GM18868 (cell line): ENCODE measurements around the gene RPL39L.

Experiments used
- ATAC-seq: cut with Tn5 transposase; IDR thresholded peaks from one replicate; pipeline ENCODE4 v1.9.1; 2021; ENCODE audit warnings: mild to moderate bottlenecking, moderate library complexity; ENCODE audit not compliant: unreplicated experiment

RPL39L gene

GRCh38 chr3:187072102-187072501, 67.2 kb downstream of the RPL39L start:
- ATAC-seq: no peak
